B cell (primary cell): ENCODE results near the gene PRSS36.

ENCODE experiments used
- CTCF ChIP-seq: fragments of 200-600 bp; IDR thresholded peaks from one replicate; pipeline ENCODE4 v1.8.0; 2022; ENCODE audit warnings: antibody characterized with exemption, mild to moderate bottlenecking
- EZH2 ChIP-seq: IDR thresholded peaks from 2 replicates; pipeline ENCODE4 v1.6.1; 2012; ENCODE audit warnings: borderline replicate concordance, low read depth, mild to moderate bottlenecking, moderate library complexity, low read length; ENCODE audit not compliant: insufficient read depth, poor library complexity, severe bottlenecking

- TF ChIP-seq EZH2 (no peak), CTCF (no peak)
These were observed 31.4 kb upstream of the PRSS36 start for GRCh38 chr16:31181102-31181830.
